B cell (primary cell): ENCODE measurements around the gene BCAN. TPM values are rescaled to one million over a fixed set of nuclear protein-coding genes. Genes with fewer than 3 reads are reported as not detected.
A peak's percentile ranks its signal among the peaks of the same experiment; 100 is the strongest.

Source experiments
- ATAC-seq: fragments of 200-7000 bp; cut with Tn5 transposase; one replicate; pipeline ENCODE4 v1.10.0; 2021; ENCODE audit warnings: low read depth, mild to moderate bottlenecking, moderate number of reproducible peaks, moderate library complexity
- CTCF ChIA-PET: fragments of 350-600 bp; sonication (Branson Sonifier 250); formaldehyde crosslinking; loops from one replicate; lab custom pipeline; 2021; ENCODE audit warnings: antibody characterized with exemption, inconsistent platforms; lab: Charles Lee
- POLR2A ChIA-PET: fragments of 350-600 bp; sonication (Branson Sonifier 250); formaldehyde crosslinking; loops from one replicate; lab custom pipeline; 2021; ENCODE audit warnings: antibody characterized with exemption; lab: Charles Lee
- DNase-seq: peaks from one replicate; pipeline ENCODE4 v3.0.0; 2013
- H2AFZ ChIP-seq: 2 replicates; pipeline ENCODE4 v1.6.1; 2012; ENCODE audit warnings: mild to moderate bottlenecking, low read depth, low read length; ENCODE audit not compliant: insufficient read depth, poor library complexity, severe bottlenecking
- H3K27ac ChIP-seq, 2 donors: 1 replicate in 1 of 2; 2 replicates in 1 of 2; pipeline ENCODE4 v1.5.1; 2012 to 2013; ENCODE audit warnings: low read length in 2 of 2, mild to moderate bottlenecking in 2 of 2, moderate library complexity in 1 of 2
- H3K27me3 ChIP-seq, 4 experiments: fragments of 200-600 bp in 1 of 4; sonication (generic) in 1 of 4; replicated peaks in 1 of 4; 1 replicate in 2 of 4; 2 replicates in 2 of 4; pipeline versions ENCODE4 v1.6.1 to v1.7.0; 2013 to 2016; ENCODE audit warnings: low read length in 3 of 4, mild to moderate bottlenecking in 2 of 4, mixed read lengths in 1 of 4, moderate library complexity in 1 of 4; ENCODE audit not compliant: insufficient read depth in 4 of 4, control insufficient read depth in 3 of 4; ENCODE audit errors: control extremely low read depth in 1 of 4
- H3K36me3 ChIP-seq, 2 experiments: replicated peaks in 1 of 2; 1 replicate in 1 of 2; 2 replicates in 1 of 2; pipeline versions ENCODE4 v1.6.1 to v1.7.1; 2013; ENCODE audit warnings: low read length in 1 of 2; ENCODE audit not compliant: insufficient read depth in 2 of 2, control insufficient read depth in 1 of 2; ENCODE audit errors: control extremely low read depth in 1 of 2, extremely low read depth in 1 of 2
- H3K4me1 ChIP-seq, 2 donors: fragments of 200-600 bp in 1 of 2; sonication (generic) in 1 of 2; 1 replicate in 1 of 2; 2 replicates in 1 of 2; pipeline versions ENCODE4 v1.5.1 to v1.6.1; 2013 to 2017; ENCODE audit warnings: low read length in 2 of 2; ENCODE audit not compliant: control insufficient read depth in 2 of 2, insufficient read depth in 2 of 2
- H3K4me2 ChIP-seq: replicated peaks from 2 replicates; pipeline ENCODE3; 2012; ENCODE audit warnings: mild to moderate bottlenecking, low read depth, low read length; ENCODE audit not compliant: poor library complexity, severe bottlenecking
- H3K4me3 ChIP-seq, 5 experiments: fragments of 200-600 bp in 1 of 5; sonication (generic) in 1 of 5; 1 replicate in 3 of 5; 2 replicates in 2 of 5; pipeline versions ENCODE4 v1.5.1 to v1.7.0; 2011 to 2016; ENCODE audit warnings: low read length in 4 of 5, mild to moderate bottlenecking in 4 of 5, low read depth in 2 of 5, control low read depth in 1 of 5, moderate library complexity in 1 of 5; ENCODE audit not compliant: insufficient read depth in 1 of 5; ENCODE audit errors: control extremely low read depth in 1 of 5, extremely low read depth in 1 of 5
- H3K79me2 ChIP-seq: fragments of 200-600 bp; sonication (generic); one replicate; pipeline ENCODE4 v1.6.0; 2016; ENCODE audit warnings: low read length; ENCODE audit not compliant: control insufficient read depth, insufficient read depth
- H3K9ac ChIP-seq: fragments of 200-600 bp; sonication (generic); 2 replicates; pipeline ENCODE4 v1.6.1; 2017; ENCODE audit warnings: mild to moderate bottlenecking, low read length, moderate library complexity
- H3K9me3 ChIP-seq, 3 donors: one replicate each; pipeline versions ENCODE4 v1.6.1 to v1.7.1; 2013; ENCODE audit warnings: low read length in 2 of 3; ENCODE audit not compliant: control insufficient read depth in 2 of 3, insufficient read depth in 1 of 3; ENCODE audit errors: control extremely low read depth in 1 of 3
- H4K20me1 ChIP-seq: 2 replicates; pipeline ENCODE4 v1.6.0; 2012; ENCODE audit warnings: mild to moderate bottlenecking, low read length; ENCODE audit not compliant: insufficient read depth, control insufficient read depth, poor library complexity, severe bottlenecking
- H3K27ac Mint-ChIP-seq: one replicate; pipeline ENCODE4 v1.8.0; 2021; ENCODE audit warnings: mixed read lengths
- H3K27me3 Mint-ChIP-seq: one replicate; pipeline ENCODE4 v1.8.0; 2021; ENCODE audit warnings: mixed read lengths
- H3K4me1 Mint-ChIP-seq: one replicate; pipeline ENCODE4 v1.8.0; 2021; ENCODE audit warnings: mixed read lengths
- H3K4me3 Mint-ChIP-seq: one replicate; pipeline ENCODE4 v1.8.0; 2021; ENCODE audit warnings: mixed read lengths
- H3K9me3 Mint-ChIP-seq: one replicate; pipeline ENCODE4 v1.8.0; 2022; ENCODE audit warnings: mixed read lengths; ENCODE audit not compliant: insufficient read depth
- EZH2 ChIP-seq: IDR thresholded peaks from 2 replicates; pipeline ENCODE4 v1.6.1; 2012; ENCODE audit warnings: borderline replicate concordance, low read depth, mild to moderate bottlenecking, moderate library complexity, low read length; ENCODE audit not compliant: insufficient read depth, poor library complexity, severe bottlenecking
- WGBS: methylation state at CpG from one replicate; pipeline ENCODE4 v1.1.5; 2013; ENCODE audit warnings: missing lambda C conversion rate; ENCODE audit not compliant: insufficient coverage; 5-methylcytosine and 5-hydroxymethylcytosine counted together
- intact Hi-C: fragments of 100-400 bp; cut with micrococcal nuclease; formaldehyde crosslinking; loops from one replicate; pipeline ENCODE4 v1.10.0; 2022
- polyA plus RNA-seq: library from polyadenylated mRNA; depleted of rRNA; stranded (reverse); fragments of >200 nt; gene quantifications from 2 replicates; pipeline ENCODE4 v1.2.3, GENCODE V29; 2012
- total RNA-seq, 2 donors: library from RNA; stranded (reverse); fragments of 120-200 nt in 1 of 2; gene quantifications; 1 replicate in 1 of 2; 2 replicates in 1 of 2; pipeline versions ENCODE4 v1.2.3 to v1.2.4, GENCODE V29; 2013 to 2022
- TF ChIP-seq, protein P1 (sequence below): fragments of 200-600 bp; IDR thresholded peaks from one replicate; pipeline ENCODE4 v1.8.0; 2022; ENCODE audit warnings: antibody characterized with exemption, mild to moderate bottlenecking

The BCAN gene
- total and polyA plus RNA-seq, 2 donors (not counting 1 experiment from before 2014, with no cell fraction given): not detected

DNA sequence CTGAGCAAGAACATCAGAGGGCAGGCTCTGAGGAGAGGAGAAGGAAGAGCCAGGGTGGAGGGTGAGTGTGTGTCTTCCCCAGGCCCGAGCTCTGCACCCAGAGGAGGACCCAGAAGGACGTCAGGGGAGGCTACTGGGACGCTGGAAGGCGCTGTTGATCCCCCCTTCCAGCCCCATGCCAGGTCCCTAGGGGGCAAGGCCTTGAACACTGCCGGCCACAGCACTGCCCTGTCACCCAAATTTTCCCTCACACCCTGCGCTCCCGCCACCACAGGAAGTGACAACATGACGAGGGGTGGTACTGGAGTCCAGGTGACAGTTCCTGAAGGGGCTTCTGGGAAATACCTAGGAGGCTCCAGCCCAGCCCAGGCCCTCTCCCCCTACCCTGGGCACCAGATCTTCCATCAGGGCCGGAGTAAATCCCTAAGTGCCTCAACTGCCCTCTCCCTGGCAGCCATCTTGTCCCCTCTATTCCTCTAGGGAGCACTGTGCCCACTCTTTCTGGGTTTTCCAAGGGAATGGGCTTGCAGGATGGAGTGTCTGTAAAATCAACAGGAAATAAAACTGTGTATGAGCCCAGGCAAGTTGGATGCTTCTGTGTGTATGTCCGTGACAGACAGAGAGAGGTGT is 17.1 kb downstream of the BCAN start:
- H3K36me3 ChIP-seq: no peaks in the 10 kb centered on the region
- H3K27me3 ChIP-seq: peaks cover 0 to 41% (median 20%) of the 10 kb centered on the region in 4 experiments
- H3K4me3 ChIP-seq: no peak overlapping the region
- H4K20me1 ChIP-seq: no peaks in the 10 kb centered on the region
- H3K4me2 ChIP-seq: peak overlapping the region; percentile 52
- H3K27me3 Mint-ChIP-seq: peaks cover 36% of the 10 kb centered on the region
- H2AFZ ChIP-seq: no peak overlapping the region
- H3K27ac Mint-ChIP-seq: no peak overlapping the region
- H3K9me3 ChIP-seq: no peaks in the 10 kb centered on the region
- ChIA-PET POLR2A (interaction anchor here (1.0 kb wide), 1 partner anchor 69 kb away, joined by 3 read pairs; the partner anchor contains the start of genes ISG20L2 and METTL25B), CTCF (interaction anchor here (0.6 to 9.0 kb wide), 12 partner anchors 9 to 274 kb away, joined by 3 to 173 read pairs (median 5); partner anchors contain the start of genes CRABP2, HAPLN2, NAXE and NES)
- WGBS: 79% methylated on average over 10 of the region's 10 CpGs
- peak overlapping the region; percentile 66 for H3K4me3 Mint-ChIP-seq
- H3K4me1 Mint-ChIP-seq: peaks cover 81% of the 10 kb centered on the region
- ATAC-seq: no peak
- H3K4me1 ChIP-seq: peaks cover 67 to 78% of the 10 kb centered on the region in 2 donors
- intact Hi-C loops: no loop called here
- H3K9me3 Mint-ChIP-seq: no peaks in the 10 kb centered on the region
- H3K27ac ChIP-seq: no peak overlapping the region
- H3K9ac ChIP-seq: no peak overlapping the region
- TF ChIP-seq EZH2: no peak
- TF ChIP-seq, protein P1, sequence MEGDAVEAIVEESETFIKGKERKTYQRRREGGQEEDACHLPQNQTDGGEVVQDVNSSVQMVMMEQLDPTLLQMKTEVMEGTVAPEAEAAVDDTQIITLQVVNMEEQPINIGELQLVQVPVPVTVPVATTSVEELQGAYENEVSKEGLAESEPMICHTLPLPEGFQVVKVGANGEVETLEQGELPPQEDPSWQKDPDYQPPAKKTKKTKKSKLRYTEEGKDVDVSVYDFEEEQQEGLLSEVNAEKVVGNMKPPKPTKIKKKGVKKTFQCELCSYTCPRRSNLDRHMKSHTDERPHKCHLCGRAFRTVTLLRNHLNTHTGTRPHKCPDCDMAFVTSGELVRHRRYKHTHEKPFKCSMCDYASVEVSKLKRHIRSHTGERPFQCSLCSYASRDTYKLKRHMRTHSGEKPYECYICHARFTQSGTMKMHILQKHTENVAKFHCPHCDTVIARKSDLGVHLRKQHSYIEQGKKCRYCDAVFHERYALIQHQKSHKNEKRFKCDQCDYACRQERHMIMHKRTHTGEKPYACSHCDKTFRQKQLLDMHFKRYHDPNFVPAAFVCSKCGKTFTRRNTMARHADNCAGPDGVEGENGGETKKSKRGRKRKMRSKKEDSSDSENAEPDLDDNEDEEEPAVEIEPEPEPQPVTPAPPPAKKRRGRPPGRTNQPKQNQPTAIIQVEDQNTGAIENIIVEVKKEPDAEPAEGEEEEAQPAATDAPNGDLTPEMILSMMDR: no peak
- H3K79me2 ChIP-seq: no peaks in the 10 kb centered on the region
- DNase-seq: no peak

DNA sequence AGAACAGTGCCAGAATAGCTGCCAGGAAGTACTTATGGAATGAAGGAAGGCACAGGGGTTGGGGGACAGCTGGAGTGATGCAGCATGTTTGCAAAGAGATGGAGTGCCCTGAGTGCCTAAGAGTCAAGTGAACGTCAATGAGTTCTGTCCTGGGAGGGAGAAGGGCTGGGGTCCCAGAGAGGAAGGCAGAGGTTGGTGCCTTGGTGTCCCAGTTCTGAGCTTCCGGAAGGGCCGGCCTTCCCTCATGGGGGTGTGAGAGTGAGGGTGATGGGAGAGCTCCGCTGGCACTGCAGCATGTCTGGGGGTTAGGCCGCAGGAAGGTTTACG is 17.7 kb downstream of the BCAN start:
- no peak overlapping the region for H3K9ac ChIP-seq
- ChIA-PET POLR2A (interaction anchor here (1.0 kb wide), 1 partner anchor 69 kb away, joined by 3 read pairs; the partner anchor contains the start of genes ISG20L2 and METTL25B), CTCF (interaction anchor here (0.6 to 9.0 kb wide), 11 partner anchors 9 to 274 kb away, joined by 3 to 173 read pairs (median 6); partner anchors contain the start of genes CRABP2, HAPLN2, NAXE and NES)
- no peak for TF ChIP-seq EZH2
- TF ChIP-seq, protein P1: no peak
- intact Hi-C loops: no loop called here
- H3K4me1 ChIP-seq: peaks cover 73 to 83% of the 10 kb centered on the region in 2 donors
- Mint-ChIP-seq H3K4me3 (peak overlapping the region; percentile 66), H3K9me3 (no peaks in the 10 kb centered on the region), H3K4me1 (peaks cover 87% of the 10 kb centered on the region), H3K27ac (peak overlapping the region; percentile 69), H3K27me3 (peaks cover 30% of the 10 kb centered on the region)
- no peaks in the 10 kb centered on the region for H3K36me3 ChIP-seq
- H3K79me2 ChIP-seq: no peaks in the 10 kb centered on the region
- H3K4me2 ChIP-seq: peak overlapping the region; percentile 52
- no peaks in the 10 kb centered on the region for H4K20me1 ChIP-seq
- H3K9me3 ChIP-seq: no peaks in the 10 kb centered on the region
- peaks cover 0 to 35% (median 14%) of the 10 kb centered on the region in 4 experiments for H3K27me3 ChIP-seq
- H3K4me3 ChIP-seq: no peak overlapping the region
- ATAC-seq (no peak), DNase-seq (no peak)
- H3K27ac ChIP-seq: no peak overlapping the region
- 37% methylated on average over 6 of the region's 6 CpGs for WGBS
- no peak overlapping the region for H2AFZ ChIP-seq
